GOT3 (cell line): ENCODE data around the gene SULF2.

Experiments
- DNase-seq: peaks from one replicate; lab custom pipeline; 2025; ENCODE audit warnings: mixed read lengths; lab: John Stamatoyannopoulos, UW

SULF2 gene

GRCh38 chr20:47783828-47784598, 1.3 kb downstream of the SULF2 start:
- no peak for DNase-seq

- no peak for DNase-seq
These were observed 2.2 kb downstream of the SULF2 start for GRCh38 chr20:47782920-47783552.

GRCh38 chr20:47782076-47782475, 3.2 kb downstream of the SULF2 start:
- no peak for DNase-seq

GRCh38 chr20:47781632-47782031, 3.6 kb downstream of the SULF2 start:
- DNase-seq: no peak

- DNase-seq: no peak
These were observed 4.4 kb downstream of the SULF2 start for GRCh38 chr20:47780720-47781389.

GRCh38 chr20:47778398-47779354, 6.6 kb downstream of the SULF2 start:
- DNase-seq: no peak

- DNase-seq: no peak
These were observed 8.1 kb downstream of the SULF2 start for GRCh38 chr20:47777220-47777619.

- DNase-seq: no peak
These were observed 8.6 kb downstream of the SULF2 start for GRCh38 chr20:47776639-47777038.

- DNase-seq: no peak
These were observed 9.4 kb downstream of the SULF2 start for GRCh38 chr20:47775841-47776240.

- no peak for DNase-seq
These were observed 10.2 kb downstream of the SULF2 start for GRCh38 chr20:47775039-47775438.

- DNase-seq: no peak
These were observed 11.0 kb downstream of the SULF2 start for GRCh38 chr20:47774131-47774777.

GRCh38 chr20:47773371-47773786, 11.9 kb downstream of the SULF2 start:
- DNase-seq: no peak

- DNase-seq: no peak
These were observed 14.3 kb downstream of the SULF2 start for GRCh38 chr20:47770935-47771334.

GRCh38 chr20:47768016-47768824, 17.1 kb downstream of the SULF2 start:
- DNase-seq: no peak

- no peak for DNase-seq
These were observed 19.3 kb downstream of the SULF2 start for GRCh38 chr20:47765691-47766594.

- no peak for DNase-seq
These were observed 20.0 kb downstream of the SULF2 start for GRCh38 chr20:47765271-47765670.

- no peak for DNase-seq
These were observed 21.0 kb downstream of the SULF2 start for GRCh38 chr20:47764154-47764733.

GRCh38 chr20:47762699-47763268, 22.5 kb downstream of the SULF2 start:
- DNase-seq: no peak
